ENCODE data around the gene CEACAM18.
"Not testable (repeated sequence)": the region's sequence is repeated elsewhere in the genome, so short reads cannot be mapped to it uniquely, and the experiment has no call there.

The CEACAM18 gene

GRCh38 chr19:51462276-51462675 lies 16.1 kb upstream of the CEACAM18 start:
- FAIRE-seq = no peak

- FAIRE-seq = no peak
Observed at GRCh38 chr19:51462681-51463080, 15.7 kb upstream of the CEACAM18 start.

- not testable (repeated sequence) for FAIRE-seq
Observed at GRCh38 chr19:51463976-51464581, 14.3 kb upstream of the CEACAM18 start.

- no peak for FAIRE-seq
Observed at GRCh38 chr19:51466723-51467122, 11.6 kb upstream of the CEACAM18 start.

DNA sequence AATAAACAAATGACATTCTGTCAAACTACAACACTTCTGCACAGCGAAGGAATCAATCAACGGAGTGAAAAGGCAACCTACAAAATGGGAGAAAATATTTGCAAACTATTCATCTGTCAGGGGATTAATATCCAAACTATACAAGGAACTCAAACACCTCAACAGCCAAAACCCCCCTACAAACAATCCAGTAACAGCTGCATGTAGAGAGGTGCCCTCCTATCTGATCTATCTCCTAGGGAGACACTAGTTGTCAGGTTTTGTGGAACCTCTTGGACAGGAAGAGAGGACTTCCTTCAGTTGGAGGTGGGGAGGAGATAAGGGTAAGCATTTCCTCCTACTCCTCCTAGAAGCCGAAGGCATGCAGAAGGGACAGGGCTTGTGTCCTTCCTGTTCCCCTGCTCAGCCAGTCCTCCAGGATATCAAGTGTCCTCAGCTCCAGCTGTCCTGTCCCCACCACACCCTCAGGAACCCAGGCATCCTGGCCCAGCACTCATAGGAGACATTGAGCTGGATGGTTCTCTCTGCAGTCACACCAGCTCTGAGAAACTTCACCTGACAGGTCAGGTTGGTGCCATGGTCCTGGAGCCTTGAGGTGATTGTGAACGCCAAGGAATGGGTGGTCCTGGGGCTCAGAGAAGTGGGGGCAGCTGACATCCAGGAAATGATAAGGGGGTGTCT lies 10.3 kb upstream of the CEACAM18 start:
- no peak for FAIRE-seq

GRCh38 chr19:51468545-51468920 lies 9.8 kb upstream of the CEACAM18 start:
- no peak for FAIRE-seq

DNA sequence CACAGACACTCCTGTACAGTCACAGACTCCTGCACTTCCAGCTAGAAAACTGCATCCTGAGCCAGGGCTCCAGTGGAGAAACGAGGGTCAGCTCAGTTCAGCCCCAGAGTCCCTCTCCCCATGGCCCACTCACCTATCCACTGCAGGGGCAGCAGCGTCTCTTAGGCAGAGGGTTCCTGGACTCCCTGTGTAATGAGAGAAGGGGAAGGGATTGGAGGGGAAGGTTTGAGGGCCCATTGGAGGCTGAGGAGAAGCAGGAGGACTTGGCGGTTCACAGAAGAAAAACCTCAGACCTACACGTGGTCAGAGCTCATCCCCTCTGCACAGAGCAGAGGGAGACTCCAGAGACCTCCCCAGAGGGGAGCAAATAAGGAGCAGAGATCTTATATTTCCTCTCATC lies 9.2 kb upstream of the CEACAM18 start:
- FAIRE-seq = no peak

DNA sequence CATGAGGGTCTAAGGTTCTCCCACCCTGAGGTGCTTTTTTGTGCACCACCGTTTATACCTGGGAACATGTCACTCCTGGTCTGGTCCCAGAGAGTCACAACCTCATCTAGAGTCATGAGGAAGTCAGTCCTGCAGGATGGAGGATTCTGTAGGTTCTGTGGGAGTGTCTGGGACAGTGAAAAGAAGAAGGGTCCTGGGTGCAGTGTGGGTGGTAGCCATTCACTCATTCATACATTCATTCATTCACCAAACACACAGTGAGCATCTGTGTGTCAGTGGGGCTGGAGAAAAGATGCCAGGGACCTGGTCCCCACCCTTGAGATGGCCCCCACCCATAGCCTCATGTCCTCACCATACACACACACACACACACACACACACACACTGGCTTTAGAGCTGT lies 8.7 kb upstream of the CEACAM18 start:
- no peak for FAIRE-seq

- FAIRE-seq = no peak
Observed at GRCh38 chr19:51470966-51471365, 7.4 kb upstream of the CEACAM18 start.

DNA sequence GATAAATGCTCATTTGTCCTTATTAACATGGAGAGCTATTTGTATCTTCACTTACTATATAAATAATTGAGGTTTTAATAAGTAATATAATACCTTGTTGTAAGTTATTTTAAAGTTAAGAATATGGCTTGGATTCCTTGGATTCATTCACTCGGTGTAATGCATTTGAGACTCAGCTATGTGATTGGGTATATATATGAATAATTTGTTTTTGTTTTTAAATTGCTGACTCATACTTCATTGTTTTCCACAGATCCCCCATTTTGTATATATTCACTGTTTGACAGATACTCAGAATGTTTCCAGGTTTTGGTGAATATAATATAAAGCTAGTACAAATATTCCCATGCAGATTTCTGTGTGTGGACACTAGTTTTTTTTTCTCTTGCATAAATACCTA lies 6.8 kb upstream of the CEACAM18 start:
- no peak for FAIRE-seq

- FAIRE-seq = no peak
Observed at GRCh38 chr19:51472607-51473006, 5.7 kb upstream of the CEACAM18 start.

GRCh38 chr19:51473009-51473707 lies 5.2 kb upstream of the CEACAM18 start:
- no peak for FAIRE-seq

DNA sequence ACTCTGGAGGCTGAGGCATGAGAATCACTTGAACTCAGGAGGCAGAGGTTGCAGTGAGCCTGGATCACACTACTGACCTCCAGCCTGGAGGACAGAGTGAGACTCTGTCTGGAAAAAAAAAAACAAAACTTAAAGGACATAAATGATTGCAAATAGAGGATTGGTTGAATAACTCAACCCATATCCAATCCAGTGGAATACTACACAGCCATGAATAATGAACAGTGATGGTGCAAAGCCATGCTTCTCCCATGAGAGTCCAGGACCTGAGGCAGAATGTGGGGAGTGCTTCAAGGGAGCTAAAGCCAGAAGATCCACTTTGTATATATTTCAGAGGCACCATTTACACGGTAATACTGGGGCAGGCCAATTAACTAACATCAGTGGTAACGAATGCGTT lies 2.2 kb upstream of the CEACAM18 start:
- no peak for FAIRE-seq

DNA sequence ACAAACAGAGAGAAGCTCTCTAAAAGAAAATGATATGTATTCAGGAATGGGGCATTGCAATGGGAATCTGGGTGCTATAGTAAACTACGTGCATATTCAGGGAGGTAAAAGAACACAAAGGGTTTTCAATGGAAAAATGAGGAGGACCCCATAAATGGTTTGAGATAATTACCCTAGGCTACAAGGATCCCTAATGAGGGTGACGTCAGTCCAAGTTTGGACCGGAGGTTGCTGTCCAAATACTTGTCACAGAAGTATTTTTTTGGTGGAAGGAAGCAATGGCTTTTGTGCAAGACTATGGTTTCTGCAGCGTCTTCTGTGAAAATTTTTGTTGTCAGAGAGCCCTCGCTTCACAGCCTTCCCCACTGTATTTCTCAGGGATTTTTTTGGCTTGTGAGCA lies 995 bp upstream of the CEACAM18 start:
- no peak for FAIRE-seq

DNA sequence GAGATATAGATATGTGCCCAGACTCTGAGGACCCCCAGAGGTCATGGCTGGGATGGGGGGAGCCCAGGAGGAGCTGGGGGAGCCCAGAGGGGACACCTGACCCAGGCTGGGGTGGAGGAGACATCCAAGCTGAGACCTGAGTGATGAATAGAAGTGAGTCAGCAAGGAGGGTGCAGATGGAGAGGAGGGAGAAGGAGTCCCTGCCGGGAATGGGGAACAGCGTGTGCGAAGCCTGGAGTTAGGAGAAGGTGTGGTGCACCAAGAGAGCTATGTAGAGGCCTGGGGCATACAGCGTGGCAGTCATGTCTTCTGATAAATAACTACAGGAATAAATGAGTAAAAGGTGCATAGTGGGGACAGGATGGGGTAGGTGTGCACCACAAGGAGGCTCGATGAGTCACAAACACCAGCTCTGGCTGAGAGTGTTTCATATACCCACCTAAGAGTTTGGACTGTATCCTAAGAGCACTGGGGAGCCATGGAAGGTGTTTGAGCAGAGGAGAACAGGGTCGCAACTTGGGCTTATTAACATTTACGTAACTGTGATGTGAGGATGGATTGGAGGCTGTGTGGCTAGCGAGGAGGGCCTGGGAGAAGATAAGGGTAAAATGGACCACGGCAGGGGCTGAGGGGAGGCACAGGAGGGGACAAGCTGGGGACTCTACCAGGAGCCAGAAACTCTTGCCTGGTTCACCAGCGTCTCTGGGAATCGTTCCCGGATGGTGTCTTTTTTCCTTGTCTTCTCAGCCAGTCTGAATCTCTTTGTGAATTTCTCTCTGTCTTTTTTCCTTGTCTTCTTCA lies 1.4 kb downstream of the CEACAM18 start:
- no peak for FAIRE-seq

DNA sequence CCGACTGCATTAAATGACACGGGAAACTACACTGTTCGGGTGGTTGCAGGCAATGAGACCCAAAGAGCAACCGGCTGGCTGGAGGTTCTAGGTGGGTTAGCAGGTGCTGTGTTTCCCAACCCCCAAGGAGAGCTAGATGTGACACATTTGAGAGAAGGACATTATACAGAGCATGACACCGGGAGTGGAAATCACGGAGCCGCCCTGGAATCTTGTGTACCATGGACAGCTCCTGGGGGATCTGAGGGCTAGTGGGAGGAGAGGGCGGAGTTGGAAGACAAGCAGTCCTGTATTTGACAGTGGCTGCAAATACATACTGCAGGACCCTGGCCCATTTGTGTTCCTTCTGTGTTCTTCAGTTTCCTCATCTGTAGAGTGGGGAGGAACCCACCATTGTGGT lies 2.3 kb downstream of the CEACAM18 start:
- no peak for FAIRE-seq

- no peak for FAIRE-seq
Observed at GRCh38 chr19:51485960-51486660, 7.8 kb downstream of the CEACAM18 start.

GRCh38 chr19:51488491-51488890 lies 10.2 kb downstream of the CEACAM18 start:
- FAIRE-seq = no peak

DNA sequence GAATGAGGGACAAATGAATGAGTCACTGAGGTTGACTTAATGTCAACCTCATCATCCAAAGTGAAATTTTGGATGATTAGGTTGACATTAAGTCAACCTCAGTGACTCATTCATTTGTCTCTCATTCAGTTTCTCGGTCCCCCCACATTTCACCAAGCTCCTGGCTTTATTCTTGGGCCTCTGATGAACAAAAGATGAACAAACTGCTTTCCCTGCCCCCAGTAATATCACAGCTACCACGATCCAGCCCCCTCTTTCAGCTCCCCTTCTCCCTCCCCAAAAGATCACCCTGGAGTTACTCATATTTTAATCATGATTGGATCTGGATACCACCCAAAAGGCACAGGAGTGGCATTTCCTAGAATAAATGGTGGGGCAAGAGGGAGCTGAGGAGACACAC lies 10.8 kb downstream of the CEACAM18 start:
- no peak for FAIRE-seq

DNA sequence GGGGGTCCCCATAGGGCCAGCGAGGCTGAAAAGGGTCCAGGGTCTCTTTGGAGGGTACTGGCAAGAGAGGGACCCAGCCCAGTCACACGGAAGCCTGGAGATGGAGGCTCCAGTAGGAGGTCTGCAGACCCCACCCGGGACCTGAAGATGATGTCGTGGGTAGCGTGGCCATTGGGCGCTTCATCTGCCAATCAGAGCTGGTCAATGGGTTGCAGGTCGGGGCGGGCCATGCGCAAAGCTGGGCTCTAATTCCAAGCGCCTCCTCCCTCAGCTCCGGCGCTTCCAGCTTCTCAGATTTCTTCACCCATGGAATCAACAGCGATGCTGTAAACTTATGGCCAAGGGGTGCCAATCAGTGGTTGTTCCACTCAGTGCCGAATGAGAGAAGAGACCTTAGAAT lies 12.3 kb downstream of the CEACAM18 start:
- no peak for FAIRE-seq

GRCh38 chr19:51491586-51491985 lies 13.2 kb downstream of the CEACAM18 start:
- no peak for FAIRE-seq

GRCh38 chr19:51493776-51494175 lies 15.4 kb downstream of the CEACAM18 start:
- FAIRE-seq = no peak

GRCh38 chr19:51497666-51498065 lies 19.3 kb downstream of the CEACAM18 start:
- no peak for FAIRE-seq
